ENCODE results near the gene UNC45A. TPM values are rescaled to one million over a fixed set of nuclear protein-coding genes. Genes with fewer than 3 reads are reported as not detected.

UNC45A gene
- total and polyA plus RNA-seq, 2 of the 4 experiments (the other 2 are of a cell fraction): 68.9 to 100 TPM

DNA sequence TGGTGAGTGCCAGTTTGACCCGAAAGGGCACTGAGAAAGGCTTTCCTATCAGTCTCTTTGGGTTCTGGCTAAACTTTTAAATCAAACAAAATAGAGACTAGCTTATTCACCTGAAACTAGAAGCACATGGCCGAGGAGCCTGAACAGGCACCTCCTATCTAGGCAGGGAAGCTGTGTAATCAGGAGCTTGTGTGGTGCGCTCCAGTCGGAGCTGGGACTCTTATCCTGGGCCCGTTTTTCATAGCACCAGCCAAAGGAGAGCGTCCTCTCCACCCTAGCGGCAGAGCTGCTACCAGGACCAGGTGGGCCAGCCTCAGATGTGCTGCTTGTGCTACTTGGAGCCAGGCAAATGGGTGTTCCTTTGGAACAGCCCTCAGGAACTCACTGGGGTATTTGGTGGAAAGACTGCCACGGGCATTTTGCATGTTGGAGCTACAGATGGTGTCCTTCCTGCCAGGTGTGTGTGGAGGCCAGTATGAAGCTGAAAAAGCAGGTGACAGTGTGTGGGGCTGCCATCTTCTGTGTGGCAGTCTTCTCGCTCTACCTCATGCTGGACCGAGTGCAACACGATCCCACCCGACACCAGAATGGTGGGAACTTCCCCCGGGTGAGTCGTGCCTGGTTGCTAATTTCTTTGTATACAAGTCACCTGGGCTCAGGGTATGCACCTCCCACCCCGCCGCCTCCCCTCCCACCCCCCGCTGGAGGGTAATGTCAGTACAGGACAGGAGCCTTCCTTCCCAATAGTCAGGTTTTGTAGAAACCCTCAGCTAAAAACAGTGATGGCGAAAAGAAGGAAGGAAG is 31.1 kb upstream of the UNC45A start:
- peak overlapping the region; percentile 57 for H3K9ac ChIP-seq (ENCODE audit: low read depth, low read length)
- no peak overlapping the region for H2BK120ac ChIP-seq (ENCODE audit: low read depth, low read length)
- H2AK9ac ChIP-seq (replicated peaks; ENCODE audit: low read depth, low read length, poor library complexity): no peak overlapping the region
- no TSS peak for BruUV-seq (replicated peaks)
- no peak overlapping the region for H4K8ac ChIP-seq (ENCODE audit: low read depth in 2 of 2, low read length in 2 of 2)
- no peaks in the 10 kb centered on the region for H3K9me3 ChIP-seq (ENCODE audit: control insufficient read depth, insufficient read depth, low read length)
- H4K20me1 ChIP-seq (ENCODE audit: insufficient read depth, low read length): no peaks in the 10 kb centered on the region
- no peaks in the 10 kb centered on the region for H3K9me1 ChIP-seq (ENCODE audit: insufficient read depth, low read length)
- no peak overlapping the region for H3K18ac ChIP-seq (ENCODE audit: low read depth, low read length)
- peak overlapping the region; percentile 77 for H3K23ac ChIP-seq (ENCODE audit: low read depth, low read length)
- peak overlapping the region; percentile 94 for H2AFZ ChIP-seq (replicated peaks; ENCODE audit: low read length, poor library complexity)
- peak overlapping the region; percentile 56 for H3K4me3 ChIP-seq (ENCODE audit: insufficient read depth, low read depth, low read length)
- H3K27me3 ChIP-seq (ENCODE audit: control insufficient read depth, insufficient read depth, low read length): no peaks in the 10 kb centered on the region
- H3K36me3 ChIP-seq (ENCODE audit: control insufficient read depth, insufficient read depth, low read length): peaks cover 18% of the 10 kb centered on the region; the same call in 1 of the 2 replicates
- WGBS, 2 experiments (ENCODE audit: extremely low coverage in 2 of 2, insufficient read length in 1 of 2): 58% methylated on average over 12 of the region's 18 CpGs; no CpG with 5 or more reads in 1 of the 2 experiments
- no peak overlapping the region for H2BK5ac ChIP-seq (ENCODE audit: low read depth, low read length, poor library complexity, severe bottlenecking)
- no peak overlapping the region for H3K27ac ChIP-seq (ENCODE audit: insufficient read depth, low read length)
- H3K14ac ChIP-seq (replicated peaks; ENCODE audit: low read depth, low read length): 0 out of 2 replicates have a peak overlapping the region, but pooled peaks have one; percentile 37
- POLR2A ChIA-PET (ENCODE audit: unreplicated experiment): no interaction called here
- intact Hi-C loops (cut with micrococcal nuclease): loop anchor here (2.0 kb wide), 1 partner anchor 31 kb away; the partner anchor contains the start of gene UNC45A
- no peak for ATAC-seq (ENCODE audit: low read depth)
- dilution Hi-C loops (cut with HindIII; ENCODE audit: low sequenced_read_pairs, unreplicated experiment): no loop called here
- no peak overlapping the region for H4K91ac ChIP-seq (ENCODE audit: insufficient read depth, low read depth, low read length)
- peaks cover 4% of the 10 kb centered on the region; the same call in 1 of the 2 replicates for H3K4me1 ChIP-seq (ENCODE audit: control insufficient read depth, insufficient read depth, low read length)
- peaks cover 0 to 13% of the 10 kb centered on the region in 2 experiments; a peak in 2 of 4 replicates for H3K79me1 ChIP-seq (ENCODE audit: low read depth in 1 of 2, low read length in 2 of 2)
- no peak overlapping the region for H2BK20ac ChIP-seq (ENCODE audit: low read depth, low read length)
- DNase-seq: no peak
- no peak overlapping the region for H2BK15ac ChIP-seq (ENCODE audit: low read depth, low read length)
- CTCF ChIA-PET: interaction anchor here (0.6 to 1.2 kb wide), 3 partner anchors 18 to 20 kb away, joined by 3 to 5 read pairs (median 4); partner anchors contain the start of gene FES
- no peak overlapping the region for H2AK5ac ChIP-seq (ENCODE audit: low read depth, low read length)
- in situ Hi-C loops (cut with MboI; ENCODE audit: low sequenced_read_pairs): no loop called here
- no peak overlapping the region for H4K5ac ChIP-seq (ENCODE audit: low read depth, low read length)
- peak overlapping the region; percentile 97 for H3K4me2 ChIP-seq (ENCODE audit: low read depth, low read length)
- no peak overlapping the region for H3K4ac ChIP-seq (ENCODE audit: low read depth, low read length)
- no peak overlapping the region for H3K56ac ChIP-seq (ENCODE audit: extremely low read depth, insufficient read depth, low read length)
- no peak for TF ChIP-seq BHLHE40 (IDR thresholded peaks at IDR 0.05; ENCODE audit: low read depth, low read length)
- TF ChIP-seq FOS (IDR thresholded peaks at IDR 0.05; ENCODE audit: low read depth, low read length): no peak
- TF ChIP-seq CEBPB (IDR thresholded peaks at IDR 0.05; ENCODE audit: low read depth, low read length): no peak
- TF ChIP-seq RCOR1 (IDR thresholded peaks at IDR 0.05; ENCODE audit: insufficient replicate concordance, low read length): no peak
- TF ChIP-seq, protein P1, sequence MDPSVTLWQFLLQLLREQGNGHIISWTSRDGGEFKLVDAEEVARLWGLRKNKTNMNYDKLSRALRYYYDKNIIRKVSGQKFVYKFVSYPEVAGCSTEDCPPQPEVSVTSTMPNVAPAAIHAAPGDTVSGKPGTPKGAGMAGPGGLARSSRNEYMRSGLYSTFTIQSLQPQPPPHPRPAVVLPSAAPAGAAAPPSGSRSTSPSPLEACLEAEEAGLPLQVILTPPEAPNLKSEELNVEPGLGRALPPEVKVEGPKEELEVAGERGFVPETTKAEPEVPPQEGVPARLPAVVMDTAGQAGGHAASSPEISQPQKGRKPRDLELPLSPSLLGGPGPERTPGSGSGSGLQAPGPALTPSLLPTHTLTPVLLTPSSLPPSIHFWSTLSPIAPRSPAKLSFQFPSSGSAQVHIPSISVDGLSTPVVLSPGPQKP (IDR thresholded peaks at IDR 0.05; ENCODE audit: borderline replicate concordance, low read depth, low read length): no peak
- no peak for TF ChIP-seq SMC3 (IDR thresholded peaks at IDR 0.05; ENCODE audit: low read depth, low read length)
- TF ChIP-seq MAFK (IDR thresholded peaks at IDR 0.05; ENCODE audit: low read depth, low read length): no peak
- TF ChIP-seq MXI1 (IDR thresholded peaks at IDR 0.05; ENCODE audit: borderline replicate concordance, low read depth, low read length): no peak
- TF ChIP-seq MAZ (IDR thresholded peaks at IDR 0.05; ENCODE audit: borderline replicate concordance, low read depth, low read length): no peak
- TF ChIP-seq CHD1 (IDR thresholded peaks at IDR 0.05; ENCODE audit: low read depth, low read length): no peak
- TF ChIP-seq, protein P2, sequence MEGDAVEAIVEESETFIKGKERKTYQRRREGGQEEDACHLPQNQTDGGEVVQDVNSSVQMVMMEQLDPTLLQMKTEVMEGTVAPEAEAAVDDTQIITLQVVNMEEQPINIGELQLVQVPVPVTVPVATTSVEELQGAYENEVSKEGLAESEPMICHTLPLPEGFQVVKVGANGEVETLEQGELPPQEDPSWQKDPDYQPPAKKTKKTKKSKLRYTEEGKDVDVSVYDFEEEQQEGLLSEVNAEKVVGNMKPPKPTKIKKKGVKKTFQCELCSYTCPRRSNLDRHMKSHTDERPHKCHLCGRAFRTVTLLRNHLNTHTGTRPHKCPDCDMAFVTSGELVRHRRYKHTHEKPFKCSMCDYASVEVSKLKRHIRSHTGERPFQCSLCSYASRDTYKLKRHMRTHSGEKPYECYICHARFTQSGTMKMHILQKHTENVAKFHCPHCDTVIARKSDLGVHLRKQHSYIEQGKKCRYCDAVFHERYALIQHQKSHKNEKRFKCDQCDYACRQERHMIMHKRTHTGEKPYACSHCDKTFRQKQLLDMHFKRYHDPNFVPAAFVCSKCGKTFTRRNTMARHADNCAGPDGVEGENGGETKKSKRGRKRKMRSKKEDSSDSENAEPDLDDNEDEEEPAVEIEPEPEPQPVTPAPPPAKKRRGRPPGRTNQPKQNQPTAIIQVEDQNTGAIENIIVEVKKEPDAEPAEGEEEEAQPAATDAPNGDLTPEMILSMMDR (conservative IDR thresholded peaks at IDR 0.05; ENCODE audit: low read depth, low read length): no peak
- no peak for TF ChIP-seq RFX5 (IDR thresholded peaks at IDR 0.05; ENCODE audit: low read depth, low read length)
- no peak for TF ChIP-seq RAD21 (IDR thresholded peaks at IDR 0.05; ENCODE audit: low read length)
- no peak for TF ChIP-seq POLR2A (IDR thresholded peaks at IDR 0.05; ENCODE audit: low read depth, low read length)

Measured in IMR-90 (cell line).